Myocyte (in vitro differentiated cells): ENCODE results near the gene HOXC10. TPM values are rescaled to one million over a fixed set of nuclear protein-coding genes. Genes with fewer than 3 reads are reported as not detected.

ENCODE experiments used
- DNase-seq: peaks from one replicate; pipeline ENCODE4 v3.0.0-alpha.2; 2012; ENCODE audit warnings: low read depth
- total RNA-seq: library from RNA; depleted of rRNA; stranded (reverse); fragments of >200 nt; gene quantifications from 2 replicates; pipeline ENCODE4 v1.2.3, GENCODE V29; 2014

Gene HOXC10
- total RNA-seq, 1 donor from 2014 or later, result 3.7 TPM

DNA sequence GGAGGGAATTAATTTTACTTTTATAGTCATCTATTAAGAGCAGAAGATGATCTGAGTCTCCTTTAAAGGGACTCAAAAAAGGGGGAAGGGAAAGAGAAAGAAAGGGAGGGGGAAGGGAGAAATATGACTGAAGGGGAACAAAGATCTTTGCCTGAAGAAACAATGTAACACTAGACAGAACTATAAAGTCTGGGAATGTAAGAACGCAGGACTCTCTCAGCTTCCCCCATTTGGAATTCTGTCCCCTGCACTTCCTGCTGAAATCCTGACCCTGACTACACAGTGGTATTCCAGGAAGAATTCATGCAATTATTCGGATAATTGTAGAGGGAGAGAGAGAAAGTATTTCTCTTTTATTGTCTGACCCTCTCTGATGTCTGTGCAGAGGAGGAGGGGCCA lies 20.6 kb upstream of the HOXC10 start:
- no peak for DNase-seq

DNA sequence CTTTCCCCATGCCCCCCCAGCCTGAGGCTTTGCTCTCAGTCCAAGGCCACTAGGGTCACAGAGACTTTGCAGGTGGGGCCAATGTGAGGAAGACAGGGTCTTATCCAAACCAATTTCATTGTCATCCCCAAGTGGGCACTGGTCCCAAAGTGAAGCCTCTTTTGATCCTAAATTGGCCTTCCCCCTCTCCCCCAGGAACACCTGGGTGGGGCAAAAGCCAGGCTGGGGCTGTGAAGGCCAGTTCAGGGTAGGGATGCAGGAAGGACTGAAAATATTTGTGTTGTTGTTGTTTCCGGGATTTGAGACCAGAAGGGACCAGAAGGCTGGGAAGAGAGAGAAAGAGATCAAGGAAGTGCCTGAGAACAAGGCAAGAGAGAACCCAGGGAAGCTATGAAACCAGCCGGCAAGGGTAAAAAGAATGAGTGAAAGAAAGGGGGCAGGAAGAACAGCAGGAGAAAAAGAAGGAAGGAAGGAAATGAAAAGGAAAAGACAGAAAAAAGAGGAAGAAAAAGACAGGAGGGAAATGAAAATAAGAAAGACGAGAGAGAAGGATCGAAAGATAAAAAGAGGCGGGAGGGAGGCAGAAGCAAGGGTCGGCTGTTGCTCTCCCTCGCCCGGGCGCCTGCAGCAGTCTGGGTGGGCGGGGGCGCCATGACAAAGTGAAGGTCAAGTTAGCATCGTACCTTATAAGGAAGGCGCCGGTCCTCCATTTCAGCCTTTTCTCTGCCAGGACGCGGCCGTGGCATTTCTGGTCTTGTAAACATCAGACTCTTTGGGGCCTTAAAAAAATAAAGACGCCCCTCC lies 19.5 kb upstream of the HOXC10 start:
- no peak for DNase-seq

DNA sequence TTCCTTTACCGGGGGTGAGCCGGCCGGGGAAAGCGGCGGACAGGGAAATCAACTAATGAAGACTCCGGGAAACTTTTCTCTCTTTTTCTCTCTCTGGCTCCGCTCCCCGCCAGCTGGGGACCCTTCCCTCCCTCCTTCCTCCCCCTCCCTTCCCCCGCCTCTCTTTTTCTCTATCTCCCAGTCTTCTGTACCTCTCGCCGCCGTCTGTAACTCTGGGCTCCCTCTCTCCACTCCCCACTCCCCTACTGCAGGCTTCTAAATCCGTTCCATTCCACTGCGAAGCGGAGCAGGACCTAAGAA lies 18.9 kb upstream of the HOXC10 start:
- DNase-seq, result no peak

DNA sequence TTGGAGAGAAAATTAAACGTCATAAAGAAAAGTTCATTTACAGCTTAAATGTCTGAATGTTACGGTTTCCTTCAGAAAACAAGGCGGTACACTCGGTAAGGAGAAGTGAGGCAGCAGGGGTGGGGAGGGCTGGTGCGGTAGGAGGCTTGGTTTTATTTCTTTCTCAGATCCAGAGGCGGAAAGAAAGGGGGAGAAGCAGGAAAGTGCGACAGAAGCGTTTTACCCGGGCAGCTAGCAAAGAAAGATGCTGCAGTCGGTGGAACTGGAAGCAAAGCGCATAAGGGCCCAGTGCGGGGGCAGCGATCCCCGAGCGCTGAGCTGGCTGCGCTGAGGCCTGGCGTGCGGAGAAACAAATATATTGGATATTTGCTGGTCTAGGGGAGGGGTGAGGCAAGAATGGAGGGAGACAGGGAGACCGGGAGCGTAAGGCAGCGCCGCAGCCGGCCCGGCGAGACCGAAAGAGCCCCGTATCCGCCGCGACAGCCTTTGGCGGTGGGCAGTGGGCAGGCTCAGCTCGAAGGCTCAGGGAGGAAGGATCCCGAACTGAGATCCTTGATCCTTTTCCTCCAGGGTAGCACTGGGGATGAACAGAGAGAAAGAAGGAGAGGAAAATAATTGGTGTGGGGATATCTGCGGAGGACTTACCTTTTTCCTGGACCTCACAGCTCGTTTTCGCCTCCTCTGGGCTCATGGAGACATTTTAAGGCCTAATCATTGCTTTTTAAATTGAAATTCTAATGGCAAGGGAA lies 18.4 kb upstream of the HOXC10 start:
- no peak for DNase-seq

DNA sequence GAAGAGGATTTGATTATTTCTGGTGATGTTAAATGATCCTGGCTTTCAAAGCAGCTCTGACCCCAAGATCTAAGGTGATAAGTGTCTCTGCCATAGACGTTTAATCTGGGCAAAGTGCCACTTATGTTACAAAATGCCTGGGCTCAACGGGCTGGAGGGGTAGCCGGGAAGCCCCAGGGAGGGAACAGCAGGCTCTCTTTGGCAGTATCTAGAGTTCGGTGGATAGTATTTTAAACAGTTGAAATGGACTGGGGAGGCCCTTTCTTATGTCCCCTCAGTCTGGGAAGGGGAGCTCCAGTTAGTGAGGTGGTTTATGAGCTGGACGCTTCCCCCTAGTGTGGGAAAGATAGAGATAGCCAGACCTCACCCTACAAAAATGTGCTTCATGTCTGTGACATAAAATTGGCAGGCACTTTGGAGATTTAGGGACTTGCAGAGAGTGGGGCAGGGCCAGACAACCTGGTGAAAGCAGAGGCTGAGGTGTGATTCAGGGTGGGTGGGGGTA lies 17.5 kb upstream of the HOXC10 start:
- no peak for DNase-seq

DNA sequence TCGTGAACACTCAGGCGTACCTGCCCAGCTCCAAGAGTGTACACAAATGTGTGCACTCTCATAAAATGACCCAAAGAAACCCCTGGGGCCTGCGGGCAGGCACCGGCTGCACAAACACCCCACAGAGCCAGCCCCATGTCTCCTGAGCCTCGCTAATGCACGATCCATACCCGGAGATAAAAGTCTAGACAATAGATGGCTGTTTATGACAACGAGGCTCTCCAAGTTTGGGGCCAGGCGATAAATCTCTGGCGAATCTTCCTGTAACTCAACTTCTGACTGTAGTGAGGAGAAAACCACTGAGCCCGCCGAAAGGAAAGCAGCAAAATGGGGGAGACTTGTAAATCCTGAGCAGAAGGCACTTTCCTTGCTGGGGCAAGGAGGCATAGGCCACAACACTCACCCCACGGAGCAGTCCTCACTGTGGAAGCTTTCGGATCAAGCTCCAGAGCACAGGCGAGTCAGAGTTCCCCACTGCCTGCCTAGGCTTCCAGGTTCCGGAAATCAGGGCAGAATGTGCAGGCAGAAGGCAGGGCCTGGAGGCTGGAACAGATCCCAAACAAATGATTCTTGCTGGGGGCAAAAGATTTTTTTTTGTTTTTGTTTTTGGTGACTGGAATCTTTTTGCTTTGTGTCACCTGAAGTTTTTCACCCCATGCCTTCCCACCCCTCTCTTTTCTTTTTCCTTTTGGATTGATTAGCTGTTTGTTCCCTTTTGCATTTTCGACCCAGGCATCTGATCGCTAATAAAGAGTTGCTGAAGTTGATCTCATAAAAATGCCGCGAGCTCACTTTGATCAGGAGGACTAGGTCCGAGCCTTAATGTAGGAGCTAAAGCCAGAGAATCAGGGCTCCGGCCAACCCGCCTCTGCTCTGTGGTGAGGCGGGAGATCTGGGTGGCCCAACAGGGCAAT lies 16.5 kb upstream of the HOXC10 start:
- DNase-seq, result no peak

DNA sequence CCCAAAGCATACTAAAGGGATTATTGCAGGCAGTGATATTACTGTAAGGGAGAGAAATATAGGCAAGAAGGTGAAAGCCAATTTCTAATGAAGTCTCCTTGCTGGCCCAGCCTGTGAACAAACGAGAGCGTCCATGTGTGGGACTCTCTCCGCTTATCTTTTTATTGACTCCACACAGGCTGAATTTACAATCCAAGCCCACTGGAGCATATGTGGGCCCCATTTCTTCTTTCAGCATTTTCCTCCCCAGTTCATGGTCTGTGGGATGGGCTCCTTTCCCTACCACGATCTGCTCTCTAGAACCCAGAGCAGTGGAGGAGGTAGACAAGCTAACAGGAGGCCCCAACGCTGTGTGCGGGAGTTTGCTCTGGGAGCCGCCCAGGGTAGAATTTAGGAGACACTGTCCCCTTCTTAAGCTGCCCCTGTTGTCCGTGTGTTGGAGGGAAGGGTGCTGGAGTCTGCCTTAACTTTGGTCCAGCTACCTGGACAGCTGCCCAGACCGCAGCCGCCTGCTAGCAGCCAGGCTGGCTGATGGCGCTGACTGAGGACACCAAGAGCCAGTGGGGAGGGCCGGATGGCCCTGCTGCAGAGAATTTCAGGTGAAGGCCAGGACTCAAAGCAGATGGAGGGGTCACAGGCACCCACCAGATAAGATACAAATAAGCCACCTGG lies 15.2 kb upstream of the HOXC10 start:
- no peak for DNase-seq

DNA sequence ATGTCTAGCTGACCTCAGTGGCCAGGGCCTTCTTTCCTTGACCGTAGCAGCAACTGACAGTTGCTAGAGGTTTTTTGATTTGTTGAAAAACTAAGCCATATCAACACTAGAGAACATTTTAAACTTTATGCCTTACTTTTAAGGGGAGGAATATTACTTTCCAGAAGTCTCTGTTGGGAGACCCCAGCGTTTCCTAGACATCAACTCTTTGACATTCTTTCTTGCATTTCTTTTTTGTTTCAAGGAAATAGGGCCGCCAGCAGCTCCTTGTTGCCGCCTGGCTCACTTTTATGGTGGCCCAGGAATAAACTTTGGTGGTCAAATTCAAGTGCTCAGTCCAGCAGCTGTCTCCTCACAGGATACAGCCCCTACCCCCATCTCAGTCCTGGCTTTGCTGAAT lies 14.5 kb upstream of the HOXC10 start:
- no peak for DNase-seq

DNA sequence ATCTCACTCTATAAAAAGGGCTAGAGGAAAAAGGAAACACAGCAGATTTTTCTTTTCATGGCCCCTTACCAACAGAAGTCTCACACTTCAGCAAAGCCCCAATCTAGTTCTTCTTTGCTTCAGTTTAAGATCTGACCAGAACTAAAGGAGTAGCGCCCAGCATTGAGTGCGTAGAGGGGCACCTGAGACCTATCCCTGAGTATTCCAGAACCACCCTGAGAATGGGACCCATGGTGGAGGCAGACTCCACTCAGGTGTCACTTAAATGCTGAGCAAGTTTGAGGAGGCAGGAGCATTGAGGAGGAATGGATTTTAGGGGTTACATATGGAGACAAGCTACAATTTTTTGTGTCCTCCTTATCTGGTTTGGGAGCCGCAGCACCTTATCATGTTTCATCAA lies 13.8 kb upstream of the HOXC10 start:
- no peak for DNase-seq

DNA sequence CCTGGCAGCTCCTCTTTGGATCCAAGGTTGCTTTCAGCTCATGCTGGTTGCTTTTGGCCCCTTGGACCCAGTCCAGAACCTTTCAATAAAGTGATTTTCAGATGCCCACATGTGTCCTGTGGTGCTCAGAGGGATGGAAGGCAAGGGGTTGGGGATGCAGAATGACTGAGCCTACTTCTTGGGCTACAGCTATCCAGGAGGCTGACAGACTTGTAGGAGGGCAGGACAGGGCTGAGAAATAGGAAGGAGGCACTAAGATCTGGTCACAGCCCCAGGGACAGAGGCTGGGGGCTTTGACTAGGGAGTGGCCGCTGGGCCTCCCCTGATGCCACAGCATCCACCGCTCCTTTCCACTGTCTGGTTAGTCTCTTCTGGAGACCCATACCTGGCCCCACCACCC lies 13.3 kb upstream of the HOXC10 start:
- DNase-seq, result no peak

DNA sequence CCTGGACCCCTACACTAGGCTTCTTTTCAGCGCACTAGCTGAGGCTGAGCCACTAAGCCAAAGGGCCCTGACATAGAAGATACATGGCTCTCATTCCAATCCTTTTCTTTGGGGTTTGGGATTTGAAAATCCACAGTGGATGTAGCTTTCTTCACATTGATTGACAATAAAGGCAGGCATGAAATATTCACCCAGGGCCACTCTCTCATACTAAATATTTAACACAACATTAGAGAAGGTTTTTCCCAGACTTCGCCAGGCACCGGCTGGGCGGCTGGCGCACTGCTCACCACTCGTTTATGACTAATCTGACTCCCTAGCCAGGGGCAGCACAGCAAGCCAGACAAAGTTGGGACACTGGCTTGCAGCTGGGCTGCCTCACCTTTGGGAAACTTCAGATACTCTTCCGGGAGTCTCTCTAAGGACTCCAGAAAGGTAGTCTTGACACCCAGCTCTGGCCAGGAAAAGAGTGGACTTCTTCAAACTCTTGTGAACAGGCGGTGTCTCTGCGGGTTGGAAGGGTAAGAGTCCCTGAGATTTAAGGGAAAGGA lies 12.7 kb upstream of the HOXC10 start:
- no peak for DNase-seq

DNA sequence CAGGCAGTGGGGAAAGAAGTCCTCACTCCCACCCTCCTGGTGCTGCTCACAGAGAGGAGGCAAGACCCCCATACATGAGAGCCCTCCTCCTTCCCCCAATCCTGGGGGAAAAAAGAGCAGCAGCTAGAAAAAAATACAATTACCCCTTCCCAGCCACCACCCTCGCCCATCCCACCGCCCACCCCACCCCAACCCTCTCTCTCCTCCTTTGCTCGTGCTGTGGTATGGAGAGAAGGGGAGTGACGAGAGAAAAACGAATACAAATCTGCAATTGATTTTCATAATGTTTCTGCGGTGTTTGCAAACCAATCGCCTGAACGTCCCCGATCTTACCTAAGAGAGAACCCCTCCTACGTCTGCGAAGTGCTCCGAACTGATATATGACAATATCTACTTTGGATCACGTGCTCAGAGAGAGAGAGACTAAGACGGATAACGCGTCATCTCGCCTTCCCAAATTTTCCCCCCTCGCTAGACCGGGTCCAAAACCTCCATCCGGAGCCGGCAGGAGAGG lies 12.2 kb upstream of the HOXC10 start, which contains the start of gene HOXC11:
Gene HOXC11, plus strand, starts transcription at position 405 of the 514 bp plus-strand sequence. CDS start 116 bp downstream, outside the sequence.
- DNase-seq, result no peak

DNA sequence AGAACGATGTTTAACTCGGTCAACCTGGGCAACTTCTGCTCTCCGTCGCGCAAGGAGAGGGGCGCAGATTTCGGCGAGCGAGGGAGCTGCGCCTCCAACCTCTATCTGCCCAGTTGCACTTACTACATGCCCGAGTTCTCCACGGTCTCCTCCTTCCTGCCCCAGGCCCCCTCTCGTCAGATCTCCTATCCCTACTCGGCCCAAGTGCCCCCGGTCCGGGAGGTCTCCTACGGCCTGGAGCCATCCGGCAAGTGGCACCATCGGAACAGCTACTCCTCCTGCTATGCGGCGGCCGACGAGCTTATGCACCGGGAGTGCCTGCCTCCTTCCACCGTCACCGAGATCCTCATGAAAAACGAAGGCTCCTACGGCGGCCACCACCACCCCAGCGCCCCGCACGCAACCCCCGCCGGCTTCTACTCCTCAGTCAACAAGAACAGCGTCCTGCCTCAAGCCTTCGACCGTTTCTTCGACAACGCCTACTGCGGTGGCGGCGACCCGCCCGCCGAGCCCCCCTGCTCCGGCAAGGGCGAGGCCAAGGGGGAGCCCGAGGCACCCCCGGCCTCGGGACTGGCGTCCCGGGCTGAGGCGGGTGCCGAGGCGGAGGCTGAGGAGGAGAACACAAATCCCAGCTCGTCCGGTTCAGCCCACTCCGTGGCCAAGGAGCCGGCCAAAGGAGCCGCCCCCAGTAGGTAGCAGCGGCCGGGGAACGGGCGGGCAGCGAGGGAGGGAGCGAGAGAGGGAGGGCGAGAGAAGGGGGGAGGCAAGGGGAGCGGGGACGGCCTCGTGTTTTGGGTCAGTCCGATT lies 11.5 kb upstream of the HOXC10 start:
- peak; percentile 73 for DNase-seq

DNA sequence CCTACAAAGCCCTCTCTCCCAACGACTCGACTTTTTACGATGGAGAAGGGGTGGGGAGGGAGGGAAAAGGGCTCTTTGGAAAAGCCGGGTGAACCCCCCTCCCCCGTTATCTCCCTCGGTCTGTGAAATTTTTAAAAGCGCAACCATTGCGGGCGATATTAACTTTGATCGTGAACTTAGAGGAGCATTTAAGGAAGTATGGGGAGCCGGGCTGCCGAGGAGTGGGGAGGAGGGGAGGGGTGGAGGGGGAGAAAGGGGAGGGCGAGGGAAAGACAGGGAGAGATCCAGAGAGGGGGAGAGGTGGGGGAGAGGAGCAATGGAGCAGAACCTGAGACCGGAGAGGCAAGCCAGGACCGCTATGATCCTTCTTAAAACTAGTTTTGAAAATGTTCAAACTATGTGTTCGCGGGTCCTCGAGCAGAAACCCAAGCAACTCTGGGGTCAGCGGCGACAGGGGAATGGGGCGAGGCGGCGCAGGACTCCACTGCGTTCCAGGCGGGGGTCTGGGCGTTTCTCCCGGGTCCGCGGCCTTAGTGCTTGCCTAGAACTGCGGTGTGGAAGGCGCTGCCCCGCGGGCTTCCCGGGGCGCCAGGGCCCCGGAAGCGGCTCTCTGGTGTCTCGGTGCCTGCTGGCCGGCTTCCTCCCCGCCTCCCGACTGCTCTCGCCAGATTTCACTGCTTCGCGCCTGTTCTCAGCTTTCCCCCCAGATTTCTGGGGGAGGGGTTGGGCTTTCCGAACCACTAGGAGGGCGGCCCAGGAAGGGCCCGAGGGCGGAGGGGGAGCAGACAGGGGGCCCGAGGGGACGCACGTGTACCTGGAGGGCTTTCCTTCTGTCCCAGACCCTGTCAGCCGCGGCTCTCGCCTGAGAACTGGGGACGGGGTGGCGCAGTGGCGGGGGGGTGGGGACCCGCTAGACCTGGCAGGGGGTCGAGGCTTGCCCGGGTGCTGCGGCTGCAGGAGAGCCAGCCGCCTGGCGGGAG lies 10.6 kb upstream of the HOXC10 start, which contains the start of gene HOTAIR:
Gene HOTAIR, minus strand, starts transcription at position 871 of the 980 bp plus-strand sequence.
- peak; percentile 74 for DNase-seq

DNA sequence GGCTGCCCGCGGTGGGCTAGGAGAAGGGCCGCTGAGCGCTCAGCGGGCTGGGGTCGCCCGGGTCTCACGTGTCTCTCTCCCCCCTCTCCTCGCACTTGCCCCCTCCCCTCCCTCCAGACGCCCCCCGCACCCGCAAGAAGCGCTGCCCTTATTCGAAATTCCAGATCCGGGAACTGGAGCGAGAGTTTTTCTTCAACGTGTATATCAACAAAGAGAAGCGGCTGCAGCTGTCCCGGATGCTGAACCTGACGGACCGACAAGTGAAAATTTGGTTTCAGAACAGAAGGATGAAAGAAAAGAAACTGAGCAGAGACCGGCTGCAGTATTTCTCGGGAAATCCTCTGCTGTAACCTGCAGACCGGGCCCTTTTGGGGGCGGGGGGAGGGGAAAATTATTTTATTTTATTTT lies 9.9 kb upstream of the HOXC10 start:
- no peak for DNase-seq

DNA sequence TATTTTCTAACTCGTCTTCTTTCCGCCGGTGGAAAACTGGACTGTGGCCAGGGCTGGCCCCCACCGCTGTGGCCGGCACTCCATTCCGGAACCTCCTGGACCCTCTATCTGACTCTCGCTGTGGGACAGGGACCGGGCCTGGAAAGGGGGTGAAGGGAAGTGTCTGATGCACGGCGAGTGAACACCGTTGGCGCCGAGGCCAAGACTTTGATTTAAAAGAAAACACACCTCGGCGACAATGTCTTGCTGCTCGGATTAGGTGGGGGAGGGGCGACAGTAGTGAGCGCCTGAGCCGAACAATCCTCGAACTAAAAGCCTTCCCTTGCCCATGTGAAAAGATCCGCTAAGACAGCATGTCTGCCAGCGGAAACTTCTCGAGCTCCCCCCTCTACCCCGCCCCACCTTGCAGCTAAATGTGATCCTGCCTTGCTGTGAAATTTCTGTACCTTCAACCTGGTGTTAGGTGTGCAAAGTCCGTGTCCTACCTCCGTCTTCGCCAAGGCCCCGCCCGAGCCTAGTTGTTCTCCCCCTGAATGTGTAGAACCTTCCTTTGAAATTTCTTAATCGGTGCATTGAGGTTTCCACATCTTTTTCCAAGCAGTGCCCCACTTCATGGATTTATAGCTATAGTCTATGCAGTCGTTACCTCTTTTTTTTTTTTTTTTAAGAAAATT lies 9.3 kb upstream of the HOXC10 start:
- no peak for DNase-seq

DNA sequence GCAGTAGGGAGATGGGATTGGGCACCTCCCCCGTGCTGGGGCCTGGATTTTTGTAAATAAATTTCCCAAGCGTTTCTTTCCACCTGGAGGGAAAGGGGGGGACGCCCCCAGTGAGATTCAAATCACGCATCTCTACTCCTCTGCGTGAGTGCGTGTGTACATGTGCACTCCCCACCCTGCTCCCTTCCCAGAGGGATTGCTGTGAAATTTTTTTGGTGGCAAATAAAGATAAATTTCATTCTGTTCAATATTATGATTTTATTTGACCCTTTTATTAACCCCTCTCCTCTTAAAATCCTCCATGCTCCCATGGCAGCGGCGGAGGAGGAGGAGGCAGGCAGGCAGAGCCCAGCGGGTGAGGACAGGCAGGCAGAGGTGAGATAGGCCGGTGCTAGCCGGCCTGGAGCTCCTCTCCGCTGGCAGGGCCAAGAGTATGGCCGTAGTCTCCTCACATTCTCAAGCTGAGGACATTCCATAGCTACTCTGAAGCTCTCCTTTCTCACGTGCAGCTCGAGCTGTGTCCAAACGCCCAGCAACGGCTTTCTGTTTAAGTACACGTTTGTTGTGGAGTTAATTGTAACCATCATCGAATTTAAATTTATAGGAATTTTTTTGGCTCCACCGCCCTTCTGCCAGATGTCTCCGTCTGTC lies 8.6 kb upstream of the HOXC10 start:
- DNase-seq, result no peak
